CD4-positive, alpha-beta memory T cell (primary cell): Measurements from ENCODE around the gene QPCT. TPM values are rescaled to one million over a fixed set of nuclear protein-coding genes. Genes with fewer than 3 reads are reported as not detected.

Source experiments
- CTCF ChIA-PET: fragments of 350-600 bp; sonication (Branson Sonifier 250); formaldehyde crosslinking; loops from one replicate; lab custom pipeline; 2021; ENCODE audit warnings: inconsistent platforms; ENCODE audit not compliant: partially characterized antibody; lab: Charles Lee
- POLR2A ChIA-PET: fragments of 350-600 bp; sonication (Branson Sonifier 250); formaldehyde crosslinking; loops from one replicate; lab custom pipeline; 2021; ENCODE audit not compliant: partially characterized antibody; lab: Charles Lee
- DNase-seq, 5 donors: peaks; one replicate each; pipeline versions ENCODE4 v3.0.0 to v3.0.0-alpha.2; 2020 to 2022; ENCODE audit warnings: mixed read lengths in 1 of 5
- H3K27ac ChIP-seq: one replicate; pipeline ENCODE4 v1.7.0; 2013; ENCODE audit warnings: low read depth, low read length
- H3K27me3 ChIP-seq: 2 replicates; pipeline ENCODE4 v1.7.0; 2013; ENCODE audit warnings: mild to moderate bottlenecking, low read length, moderate library complexity; ENCODE audit not compliant: insufficient read depth
- H3K36me3 ChIP-seq: 2 replicates; pipeline ENCODE4 v1.7.0; 2013; ENCODE audit warnings: mild to moderate bottlenecking, low read length, moderate library complexity; ENCODE audit not compliant: insufficient read depth
- H3K4me1 ChIP-seq: 2 replicates; pipeline ENCODE4 v1.7.0; 2013; ENCODE audit warnings: mild to moderate bottlenecking, low read length, moderate library complexity; ENCODE audit not compliant: insufficient read depth
- H3K4me3 ChIP-seq, 2 donors: one replicate each; pipeline ENCODE4 v1.7.0; 2013; ENCODE audit warnings: low read length in 2 of 2, mild to moderate bottlenecking in 1 of 2
- H3K9me3 ChIP-seq, 2 donors: one replicate each; pipeline ENCODE4 v1.7.0; 2013; ENCODE audit warnings: low read length in 2 of 2, control low read depth in 1 of 2; ENCODE audit not compliant: control insufficient read depth in 1 of 2
- H3K27ac Mint-ChIP-seq, 7 donors: one replicate each; pipeline ENCODE4 v1.8.0; 2020 to 2021; ENCODE audit warnings: mixed read lengths in 7 of 7, mild to moderate bottlenecking in 6 of 7, inconsistent platforms in 3 of 7, moderate library complexity in 3 of 7
- H3K27me3 Mint-ChIP-seq, 2 donors: one replicate each; pipeline ENCODE4 v1.8.0; 2020 to 2021; ENCODE audit warnings: mixed read lengths in 2 of 2
- H3K36me3 Mint-ChIP-seq, 2 donors: one replicate each; pipeline ENCODE4 v1.8.0; 2020 to 2021; ENCODE audit warnings: mixed read lengths in 2 of 2, inconsistent platforms in 1 of 2, mild to moderate bottlenecking in 1 of 2
- H3K4me1 Mint-ChIP-seq, 4 donors: one replicate each; pipeline ENCODE4 v1.8.0; 2020 to 2021; ENCODE audit warnings: mixed read lengths in 4 of 4, mild to moderate bottlenecking in 1 of 4
- H3K4me3 Mint-ChIP-seq, 8 donors: one replicate each; pipeline ENCODE4 v1.8.0; 2020 to 2021; ENCODE audit warnings: mixed read lengths in 8 of 8, mild to moderate bottlenecking in 7 of 8, moderate library complexity in 6 of 8, inconsistent platforms in 3 of 8
- H3K9me3 Mint-ChIP-seq, 8 donors: one replicate each; pipeline ENCODE4 v1.8.0; 2020 to 2021; ENCODE audit warnings: mixed read lengths in 8 of 8, mild to moderate bottlenecking in 5 of 8, inconsistent platforms in 3 of 8, moderate library complexity in 1 of 8
- intact Hi-C: fragments of 100-400 bp; cut with micrococcal nuclease; formaldehyde crosslinking; loops from one replicate; pipeline ENCODE4 v1.15.1; 2023
- polyA plus RNA-seq, 2 donors: library from polyadenylated mRNA; unstranded; fragments of 300-500 nt; fragmentation: Illumina TruSeq; gene quantifications; one replicate each; pipeline ENCODE4 v1.2.3, GENCODE V29; 2021
- total RNA-seq, 2 experiments: library from RNA; stranded (reverse); gene quantifications; one replicate each; pipeline ENCODE4 v1.2.3, GENCODE V29; 2021

Gene QPCT
- total and polyA plus RNA-seq, 4 experiments from 2014 or later = 0.23 to 1.4 (median 1.3) TPM

- peak overlapping the region in 3 of 7 donors; percentile 13 to 80 (median 65) for H3K27ac Mint-ChIP-seq
- intact Hi-C loops = loop anchor here (5.0 to 10.0 kb wide), 3 partner anchors 50 to 608 kb away; partner anchors contain the start of gene QPCT
- Histone ChIP-seq H3K4me3 (no peak overlapping the region), H3K27me3 (no peaks in the 10 kb centered on the region), H3K4me1 (peaks cover 29% of the 10 kb centered on the region), H3K27ac (no peak overlapping the region), H3K36me3 (no peaks in the 10 kb centered on the region), H3K9me3 (no peaks in the 10 kb centered on the region)
- H3K4me1 Mint-ChIP-seq = peaks cover 3 to 7% (median 4%) of the 10 kb centered on the region in 4 donors
- H3K9me3 Mint-ChIP-seq = no peaks in the 10 kb centered on the region
- H3K4me3 Mint-ChIP-seq = no peak overlapping the region
- H3K27me3 Mint-ChIP-seq = no peaks in the 10 kb centered on the region
- ChIA-PET POLR2A (no interaction called here), CTCF (interaction anchor here (9.8 to 9.9 kb wide), 2 partner anchors 441 to 484 kb away, joined by 195 to 288 read pairs; no protein-coding TSS in a partner anchor)
- no peaks in the 10 kb centered on the region for H3K36me3 Mint-ChIP-seq
- DNase-seq = no peak
Measured at GRCh38 chr2:37392428-37392827, 48.0 kb downstream of the QPCT start.

- Mint-ChIP-seq H3K27ac (no peak overlapping the region), H3K4me1 (peaks cover 3 to 7% (median 4%) of the 10 kb centered on the region in 4 donors), H3K36me3 (no peaks in the 10 kb centered on the region), H3K4me3 (no peak overlapping the region), H3K9me3 (no peaks in the 10 kb centered on the region), H3K27me3 (no peaks in the 10 kb centered on the region)
- H3K27me3 ChIP-seq = no peaks in the 10 kb centered on the region
- CTCF ChIA-PET = interaction anchor here (2.0 to 9.9 kb wide), 5 partner anchors 21 to 879 kb away, joined by 5 to 288 read pairs (median 99); no protein-coding TSS in a partner anchor
- no peak overlapping the region for H3K4me3 ChIP-seq
- intact Hi-C loops = loop anchor here (5.0 to 10.0 kb wide), 3 partner anchors 52 to 609 kb away; partner anchors contain the start of gene QPCT
- no peaks in the 10 kb centered on the region for H3K36me3 ChIP-seq
- peaks cover 23% of the 10 kb centered on the region for H3K4me1 ChIP-seq
- H3K27ac ChIP-seq = no peak overlapping the region
- POLR2A ChIA-PET = no interaction called here
- DNase-seq = no peak
- H3K9me3 ChIP-seq = no peaks in the 10 kb centered on the region
Measured at GRCh38 chr2:37394263-37394662, 49.8 kb downstream of the QPCT start.

- Histone ChIP-seq H3K9me3 (no peaks in the 10 kb centered on the region), H3K4me1 (peaks cover 16% of the 10 kb centered on the region), H3K27ac (no peak overlapping the region), H3K36me3 (no peaks in the 10 kb centered on the region), H3K4me3 (no peak overlapping the region), H3K27me3 (no peaks in the 10 kb centered on the region)
- Mint-ChIP-seq H3K4me3 (no peak overlapping the region), H3K27ac (no peak overlapping the region), H3K9me3 (no peaks in the 10 kb centered on the region), H3K36me3 (no peaks in the 10 kb centered on the region), H3K27me3 (no peaks in the 10 kb centered on the region), H3K4me1 (peaks cover 3 to 7% (median 4%) of the 10 kb centered on the region in 4 donors)
- ChIA-PET CTCF (interaction anchor here (0.9 to 9.9 kb wide), 30 partner anchors 9 to 1114 kb away, joined by 3 to 288 read pairs (median 6); no protein-coding TSS in a partner anchor), POLR2A (interaction anchor here (1.5 kb wide), 1 partner anchor 437 kb away, joined by 9 read pairs; no protein-coding TSS in a partner anchor)
- DNase-seq = no peak
- intact Hi-C loops = loop anchor here (5.0 to 10.0 kb wide), 5 partner anchors 53 to 610 kb away; partner anchors contain the start of gene QPCT
Measured at GRCh38 chr2:37394796-37395555, 50.5 kb downstream of the QPCT start.

- intact Hi-C loops = loop anchor here (1.0 to 10.0 kb wide), 8 partner anchors 140 to 878 kb away; no protein-coding TSS in a partner anchor
- H3K9me3 ChIP-seq = no peaks in the 10 kb centered on the region
- CTCF ChIA-PET = interaction anchor here (0.7 to 9.9 kb wide), 38 partner anchors 8 to 1112 kb away, joined by 3 to 288 read pairs (median 6); partner anchors contain the start of gene QPCT
- Mint-ChIP-seq H3K4me3 (no peak overlapping the region), H3K27me3 (no peaks in the 10 kb centered on the region), H3K9me3 (no peaks in the 10 kb centered on the region), H3K36me3 (no peaks in the 10 kb centered on the region), H3K27ac (no peak overlapping the region), H3K4me1 (peaks cover 1 to 7% (median 2%) of the 10 kb centered on the region in 4 donors)
- POLR2A ChIA-PET = interaction anchor here (0.6 to 0.7 kb wide), 2 partner anchors 8 to 260 kb away, joined by 4 to 5 read pairs; no protein-coding TSS in a partner anchor
- H3K4me1 ChIP-seq = no peaks in the 10 kb centered on the region
- H3K36me3 ChIP-seq = no peaks in the 10 kb centered on the region
- no peak overlapping the region for H3K4me3 ChIP-seq
- H3K27me3 ChIP-seq = no peaks in the 10 kb centered on the region
- no peak overlapping the region for H3K27ac ChIP-seq
- DNase-seq = no peak
Measured at GRCh38 chr2:37396890-37397565, 52.6 kb downstream of the QPCT start.

- H3K9me3 ChIP-seq = no peaks in the 10 kb centered on the region
- H3K4me1 ChIP-seq = no peaks in the 10 kb centered on the region
- Mint-ChIP-seq H3K9me3 (peaks cover 0 to 3% (median 0%) of the 10 kb centered on the region in 8 donors), H3K27me3 (peaks cover 0 to 2% of the 10 kb centered on the region in 2 donors), H3K4me1 (peaks cover 0 to 1% (median under 1%) of the 10 kb centered on the region in 4 donors), H3K27ac (no peak overlapping the region), H3K36me3 (no peaks in the 10 kb centered on the region), H3K4me3 (no peak overlapping the region)
- no peak overlapping the region for H3K4me3 ChIP-seq
- no peaks in the 10 kb centered on the region for H3K27me3 ChIP-seq
- intact Hi-C loops = loop anchor here (5.0 to 10.0 kb wide), 4 partner anchors 138 to 614 kb away; no protein-coding TSS in a partner anchor
- CTCF ChIA-PET = interaction anchor here (1.1 to 9.9 kb wide), 9 partner anchors 8 to 492 kb away, joined by 3 to 288 read pairs (median 6); no protein-coding TSS in a partner anchor
- H3K27ac ChIP-seq = no peak overlapping the region
- POLR2A ChIA-PET = interaction anchor here (1.5 kb wide), 1 partner anchor 434 kb away, joined by 4 read pairs; no protein-coding TSS in a partner anchor
- DNase-seq = no peak
- no peaks in the 10 kb centered on the region for H3K36me3 ChIP-seq
Measured at GRCh38 chr2:37398990-37399389, 54.6 kb downstream of the QPCT start.

GRCh38 chr2:37400041-37400440, 55.6 kb downstream of the QPCT start:
- intact Hi-C loops = no loop called here
- CTCF ChIA-PET = interaction anchor here (1.2 to 9.9 kb wide), 5 partner anchors 15 to 491 kb away, joined by 3 to 288 read pairs (median 99); no protein-coding TSS in a partner anchor
- no peaks in the 10 kb centered on the region for H3K36me3 ChIP-seq
- Mint-ChIP-seq H3K4me1 (peaks cover 0 to 1% (median under 1%) of the 10 kb centered on the region in 4 donors), H3K36me3 (no peaks in the 10 kb centered on the region), H3K27ac (no peak overlapping the region), H3K9me3 (peaks cover 0 to 7% (median 0%) of the 10 kb centered on the region in 8 donors), H3K4me3 (no peak overlapping the region), H3K27me3 (peaks cover 0 to 2% of the 10 kb centered on the region in 2 donors)
- no peaks in the 10 kb centered on the region for H3K4me1 ChIP-seq
- POLR2A ChIA-PET = interaction anchor here (1.5 kb wide), 1 partner anchor 10 kb away, joined by 3 read pairs; no protein-coding TSS in a partner anchor
- H3K4me3 ChIP-seq = no peak overlapping the region
- H3K9me3 ChIP-seq = no peaks in the 10 kb centered on the region
- no peak overlapping the region for H3K27ac ChIP-seq
- no peaks in the 10 kb centered on the region for H3K27me3 ChIP-seq
- no peak for DNase-seq
